GDM1 (cell line): ENCODE data around the gene UNC79.

Source experiments
- DNase-seq: peaks from one replicate; lab custom pipeline; 2025; lab: John Stamatoyannopoulos, UW

The UNC79 gene

DNA sequence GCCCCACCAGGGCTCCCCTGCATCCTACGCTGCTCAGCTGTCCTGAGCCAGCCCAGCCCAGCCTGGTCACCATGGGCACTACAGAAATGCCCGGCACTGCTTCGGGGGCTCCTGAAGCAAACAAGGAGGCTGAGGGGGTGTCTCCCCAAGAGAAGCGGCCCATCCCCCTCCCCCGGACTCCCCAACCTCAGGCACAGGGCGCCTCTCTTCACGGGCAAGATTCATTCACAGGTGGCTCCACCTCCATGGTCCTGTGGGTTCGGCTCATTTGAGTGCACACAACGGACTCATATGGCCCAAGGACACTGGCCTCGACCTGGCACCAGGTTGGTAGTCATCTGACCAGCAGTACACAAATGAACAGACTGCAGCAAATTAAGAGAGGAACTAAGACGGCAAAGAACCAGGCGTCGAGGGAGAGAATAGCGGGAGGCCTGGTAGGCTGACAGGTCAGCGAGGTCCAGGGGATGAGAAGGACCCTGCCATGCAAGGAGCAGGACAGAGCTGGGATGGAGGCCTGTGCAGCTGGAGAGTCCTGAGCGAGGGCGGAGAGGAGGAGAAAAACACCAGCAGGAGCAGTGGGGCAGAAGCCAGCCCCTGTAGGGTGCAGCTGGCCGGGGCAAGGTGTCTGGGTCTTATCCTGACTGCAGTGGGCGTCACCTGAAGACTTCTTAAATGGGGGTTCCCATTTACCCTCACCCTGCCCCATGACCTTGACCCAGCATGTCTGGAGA lies 297.3 kb downstream of the UNC79 start:
- no peak for DNase-seq

DNA sequence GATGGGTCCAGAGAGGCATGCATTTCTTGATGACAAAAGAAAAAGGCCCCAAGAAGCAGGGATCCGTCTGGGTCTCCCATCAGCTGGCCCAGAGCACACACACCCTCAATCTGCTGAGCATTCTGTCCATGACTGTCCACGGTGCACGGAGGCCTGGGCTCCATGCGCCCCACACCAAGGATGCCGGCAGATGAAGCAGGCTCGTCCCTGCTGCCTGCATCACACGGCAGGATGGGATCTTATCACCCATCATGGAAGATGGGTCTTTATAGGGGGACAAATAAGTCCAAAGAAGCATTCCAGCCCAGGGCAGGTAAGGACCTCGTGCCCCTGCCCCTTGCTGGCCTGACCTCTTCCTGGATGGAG lies 297.9 kb downstream of the UNC79 start:
- no peak for DNase-seq

DNA sequence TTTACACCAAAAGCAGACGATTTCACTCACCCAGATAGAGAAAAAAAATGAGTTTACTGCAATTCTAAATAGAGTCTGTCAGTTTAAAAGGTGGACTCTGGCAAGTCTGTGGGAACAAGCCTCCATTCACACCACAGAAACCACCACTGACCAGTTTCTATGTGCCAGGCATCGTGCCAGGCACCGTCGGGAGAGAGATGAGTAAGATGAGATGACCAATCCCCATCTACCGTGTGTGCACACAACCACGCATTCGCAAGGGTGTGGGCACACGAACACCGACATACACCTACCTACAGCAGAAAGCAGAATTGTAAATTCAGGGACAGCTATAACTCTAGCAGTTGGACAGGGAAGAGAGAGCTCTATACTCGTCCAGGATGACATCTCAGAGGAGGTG lies 299.3 kb downstream of the UNC79 start:
- no peak for DNase-seq

DNA sequence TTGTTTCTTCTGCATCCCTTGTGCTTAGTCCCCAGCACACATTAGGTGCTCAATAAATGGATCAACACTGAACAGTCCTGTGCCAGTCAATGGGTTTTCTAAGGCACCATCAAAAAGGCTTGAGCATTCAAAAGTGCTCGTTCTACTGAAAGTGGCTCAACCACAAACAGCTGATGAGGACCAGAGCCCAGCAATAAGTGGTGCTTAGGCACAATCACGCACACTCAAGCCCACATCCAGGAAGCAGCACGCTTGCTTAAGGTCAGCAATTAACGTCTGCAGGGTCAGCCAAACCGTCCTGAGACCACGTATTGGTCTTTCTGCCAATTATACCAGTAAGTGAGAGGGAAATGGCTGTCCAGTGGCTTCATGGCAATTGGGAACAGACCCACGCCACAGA lies 301.0 kb downstream of the UNC79 start:
- no peak for DNase-seq

DNA sequence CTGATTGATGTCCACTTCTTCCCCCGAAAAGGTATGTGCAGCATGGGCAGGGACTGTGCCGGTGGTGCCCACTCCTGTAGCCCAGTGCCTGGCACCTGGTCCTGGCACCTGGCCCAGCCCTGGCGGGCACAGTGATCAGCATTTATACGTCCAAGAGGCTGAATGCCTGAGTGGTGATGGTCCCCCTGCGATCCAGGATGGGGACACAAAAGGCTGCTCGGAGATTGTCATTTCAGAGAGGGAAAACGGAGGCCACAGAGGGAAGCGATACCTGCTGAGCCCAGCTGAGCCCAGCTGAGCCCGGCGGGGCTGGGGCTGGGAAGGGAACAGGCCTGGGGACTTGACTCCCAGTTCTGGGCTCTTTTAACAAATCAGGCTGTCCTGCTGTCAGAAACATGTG lies 301.8 kb downstream of the UNC79 start:
- no peak for DNase-seq

DNA sequence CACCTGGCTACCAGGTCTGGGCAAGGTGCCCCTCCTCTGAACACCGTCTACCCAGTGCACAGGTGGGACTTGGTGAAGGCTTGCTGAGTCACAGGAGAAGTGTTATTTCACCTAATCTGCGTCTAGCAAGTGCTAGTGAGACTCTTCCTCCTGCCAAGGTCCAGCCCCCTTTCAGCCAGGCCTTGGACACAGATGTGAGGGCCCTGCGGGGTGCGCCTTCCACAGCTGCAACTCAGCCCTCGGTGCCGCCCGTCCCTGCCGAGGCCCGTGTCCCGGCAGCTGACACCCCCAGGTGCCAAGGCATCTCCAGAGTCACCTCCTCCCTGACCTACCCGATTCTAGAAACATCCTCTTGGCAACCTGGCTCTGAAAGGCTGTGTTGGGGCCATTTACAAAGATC lies 302.5 kb downstream of the UNC79 start:
- no peak for DNase-seq

DNA sequence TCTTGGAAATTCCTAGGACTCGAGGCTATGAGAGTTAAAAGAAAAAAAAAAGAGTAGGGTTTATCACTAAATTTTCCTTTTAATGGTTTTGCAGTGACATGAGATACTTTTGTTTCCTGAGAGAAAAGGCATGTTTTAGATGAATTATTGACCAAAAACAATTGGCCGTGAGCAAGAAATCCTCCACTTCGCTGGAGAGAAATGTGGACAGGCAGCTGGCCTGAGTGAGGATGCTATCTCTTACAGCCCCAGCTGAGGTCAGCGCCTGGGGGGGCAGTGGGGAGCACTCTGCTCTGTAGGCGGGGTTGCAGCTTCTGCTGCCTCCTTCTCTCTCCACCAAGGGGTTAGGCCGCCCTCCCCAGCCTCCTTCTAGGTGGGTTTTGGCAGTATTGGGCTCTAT lies 302.9 kb downstream of the UNC79 start:
- no peak for DNase-seq

DNA sequence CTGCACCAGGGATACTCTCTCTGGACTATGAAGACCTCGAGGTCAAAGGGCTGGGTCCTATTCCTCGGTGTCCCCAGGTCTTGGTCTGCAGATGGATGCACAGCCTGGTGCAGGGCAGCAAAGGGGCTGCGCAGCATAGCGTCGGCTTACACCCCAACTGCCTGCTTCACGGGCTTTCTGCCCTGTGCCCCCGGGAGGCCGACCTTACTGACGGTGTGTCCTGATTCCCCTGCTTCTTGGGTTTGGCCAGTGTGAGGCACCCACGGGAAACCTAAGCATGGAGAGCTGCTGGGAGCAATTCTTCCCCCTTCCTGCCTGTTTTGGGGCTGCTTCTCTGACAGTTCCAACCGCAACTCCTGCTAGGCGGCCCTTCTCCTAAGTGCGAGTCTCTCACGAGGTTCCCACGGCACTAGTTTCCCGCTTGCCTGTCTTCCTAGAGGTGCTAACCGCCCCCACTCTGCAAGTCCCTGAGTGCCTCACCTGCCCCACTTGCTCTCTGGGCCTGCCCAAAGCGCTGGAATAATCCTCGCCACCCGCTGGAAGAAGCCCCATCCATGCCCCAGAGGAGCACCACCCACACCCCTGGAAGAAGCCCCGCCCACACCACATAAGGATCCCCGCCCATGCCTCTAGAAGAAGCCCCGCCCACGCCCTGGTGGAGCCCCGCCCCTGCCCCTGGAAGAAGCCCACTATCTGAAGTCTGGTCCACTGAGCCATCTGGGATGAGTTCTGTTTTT lies 303.5 kb downstream of the UNC79 start:
- no peak for DNase-seq

DNA sequence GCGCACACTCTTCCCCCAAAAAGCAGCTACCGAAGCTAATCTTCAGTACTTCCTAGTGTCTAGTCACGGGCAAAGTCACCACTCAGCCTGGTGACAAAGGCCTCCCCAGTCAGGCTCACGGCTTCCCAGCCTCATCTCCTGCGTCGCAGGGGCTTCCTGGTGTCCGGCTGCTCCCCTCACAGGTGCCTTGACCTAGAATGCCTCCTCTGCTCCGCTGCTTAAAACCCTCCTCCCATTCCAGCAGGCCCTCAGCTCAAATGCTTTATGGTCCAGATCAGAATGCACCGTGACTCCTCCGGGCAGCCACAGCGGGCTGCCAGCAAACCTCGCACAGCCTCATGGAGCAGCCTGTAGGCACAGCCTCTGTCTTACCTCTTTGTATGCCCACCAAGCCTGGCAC lies 304.5 kb downstream of the UNC79 start:
- no peak for DNase-seq

DNA sequence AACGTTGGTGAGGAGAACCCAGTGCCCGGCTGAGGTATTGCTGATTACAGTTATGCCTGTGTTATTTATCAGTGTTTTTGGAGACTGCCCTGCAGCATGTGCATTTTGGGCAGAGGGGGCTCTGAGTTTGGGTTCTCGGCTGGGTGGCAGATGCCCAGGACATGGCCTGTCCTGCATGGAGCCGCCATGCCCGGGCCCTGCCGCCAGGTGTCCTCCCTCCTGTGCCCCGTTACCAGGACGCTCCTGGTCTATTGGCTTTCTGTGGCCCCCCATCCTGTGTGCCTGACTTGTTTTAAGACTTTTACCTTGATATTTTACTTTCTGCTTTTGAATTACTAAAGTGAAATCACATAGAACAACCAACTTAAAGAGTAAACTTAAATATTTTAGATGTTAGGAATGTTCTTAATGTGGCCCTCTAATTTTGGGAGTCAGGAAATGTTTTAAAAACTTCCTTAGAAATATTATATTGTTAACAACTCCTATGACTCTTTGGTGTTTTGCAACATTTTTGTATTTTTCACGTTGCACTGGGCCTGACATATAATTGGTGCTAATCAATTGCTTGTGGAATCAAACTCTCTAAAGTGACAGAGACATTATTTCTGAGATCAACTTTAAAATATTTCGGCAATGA lies 305.8 kb downstream of the UNC79 start:
- DNase-seq = no peak

DNA sequence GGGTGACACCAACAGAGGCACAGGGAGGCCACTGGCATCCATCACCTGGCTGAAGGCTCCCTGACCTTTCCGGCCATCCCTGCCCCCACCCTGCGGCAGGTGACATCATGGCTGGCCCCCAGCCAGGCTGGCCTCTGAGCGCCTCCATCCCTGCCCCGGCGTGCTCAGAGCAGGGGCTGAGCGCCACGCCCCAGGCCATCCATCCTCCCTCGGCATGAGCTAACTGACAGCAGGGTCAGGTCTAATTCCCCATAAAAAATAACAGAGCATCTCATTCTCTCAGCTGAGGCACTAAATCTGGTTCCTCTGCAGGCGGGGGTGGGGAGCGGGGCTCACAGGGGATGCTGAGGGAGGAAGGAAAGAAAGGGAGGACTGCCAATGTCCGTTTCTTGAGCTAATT lies 306.9 kb downstream of the UNC79 start:
- DNase-seq = no peak

DNA sequence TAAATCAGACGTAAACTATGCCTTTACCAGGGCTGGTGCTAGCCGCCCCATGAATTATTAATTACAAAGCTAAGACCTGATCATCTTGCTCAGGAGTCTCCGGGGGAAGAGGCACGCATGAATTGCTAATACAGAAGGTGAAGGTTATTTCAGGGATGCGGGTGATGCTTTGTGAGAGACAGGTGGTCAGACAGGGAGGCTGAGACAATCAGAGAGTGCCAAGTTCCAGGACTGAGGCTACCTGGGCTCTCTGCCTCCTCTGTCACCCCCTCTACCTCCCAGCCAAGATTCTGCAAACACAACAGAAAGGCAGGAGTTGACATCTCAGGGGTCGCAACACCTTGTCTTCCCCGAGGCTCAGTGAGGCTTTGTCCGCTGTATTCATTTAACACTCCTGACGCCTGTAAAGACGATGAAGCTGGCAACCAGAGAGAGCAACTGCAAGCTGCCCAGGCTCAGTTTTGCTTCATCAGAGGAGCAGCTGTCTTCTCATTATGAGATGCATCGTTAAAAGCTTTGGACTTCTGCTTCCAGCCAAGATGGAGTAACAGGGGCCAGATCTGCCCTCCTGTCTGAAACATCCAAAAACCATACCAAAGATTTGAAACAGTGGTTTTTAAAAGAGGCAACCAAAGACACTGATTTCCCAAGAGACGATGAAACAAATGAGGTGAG lies 311.0 kb downstream of the UNC79 start:
- no peak for DNase-seq

DNA sequence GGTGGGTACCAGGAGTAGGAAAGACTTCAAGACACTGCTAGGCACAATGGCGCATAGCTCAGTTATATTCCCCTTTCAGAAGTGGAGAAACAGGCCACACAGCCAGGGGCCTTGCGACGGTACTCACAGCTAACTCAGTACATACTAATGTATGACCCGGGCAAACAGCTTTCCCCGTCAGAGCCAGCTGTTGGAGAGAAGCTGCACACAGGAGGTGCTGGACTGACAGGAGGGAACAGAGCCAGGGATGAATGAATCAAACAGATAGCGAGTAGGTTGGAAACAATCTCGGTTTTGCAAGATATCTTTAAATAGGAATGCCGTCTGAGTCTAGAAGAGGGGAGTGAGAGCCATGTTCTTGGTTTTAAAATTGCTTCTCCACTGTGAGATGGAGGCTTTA lies 312.0 kb downstream of the UNC79 start:
- no peak for DNase-seq

DNA sequence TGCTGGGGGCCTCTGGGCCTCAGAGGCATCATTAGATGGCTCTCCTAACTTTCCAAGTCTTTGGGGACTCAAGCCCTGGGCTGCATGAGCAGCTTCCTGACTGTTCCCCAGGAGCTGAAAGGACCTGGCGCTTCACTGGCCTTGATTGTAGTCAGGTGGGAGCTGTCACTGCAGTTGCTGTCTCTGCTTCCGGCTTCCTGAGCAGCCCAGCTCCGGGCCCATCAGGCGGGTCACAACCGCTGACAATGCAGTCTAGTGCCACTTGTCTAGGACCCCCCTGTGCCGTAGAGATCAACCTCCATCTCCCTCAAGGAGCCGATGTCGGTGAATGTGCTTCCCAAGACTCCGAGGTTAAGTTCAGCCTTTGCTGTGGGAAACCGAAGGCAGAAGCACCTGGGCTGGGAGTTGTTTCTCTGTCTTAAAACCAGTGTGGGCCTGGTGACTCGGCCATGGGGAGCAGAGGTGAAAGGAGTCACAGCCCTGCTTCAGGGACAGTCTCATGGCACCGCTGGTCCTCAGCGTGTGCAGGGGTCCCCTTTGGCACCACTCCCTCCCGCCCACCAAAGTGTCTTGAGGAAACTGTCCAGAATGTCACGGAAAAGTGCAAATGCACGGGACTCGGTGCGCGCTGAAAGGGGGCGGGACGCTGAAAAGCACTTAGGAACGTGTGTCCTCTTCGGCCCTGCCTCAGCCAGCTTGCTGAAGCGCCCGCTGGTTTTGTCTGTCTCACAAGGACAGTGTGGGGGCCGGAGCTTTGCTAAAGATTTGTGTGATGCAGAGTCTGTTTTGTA lies 312.7 kb downstream of the UNC79 start:
- no peak for DNase-seq

DNA sequence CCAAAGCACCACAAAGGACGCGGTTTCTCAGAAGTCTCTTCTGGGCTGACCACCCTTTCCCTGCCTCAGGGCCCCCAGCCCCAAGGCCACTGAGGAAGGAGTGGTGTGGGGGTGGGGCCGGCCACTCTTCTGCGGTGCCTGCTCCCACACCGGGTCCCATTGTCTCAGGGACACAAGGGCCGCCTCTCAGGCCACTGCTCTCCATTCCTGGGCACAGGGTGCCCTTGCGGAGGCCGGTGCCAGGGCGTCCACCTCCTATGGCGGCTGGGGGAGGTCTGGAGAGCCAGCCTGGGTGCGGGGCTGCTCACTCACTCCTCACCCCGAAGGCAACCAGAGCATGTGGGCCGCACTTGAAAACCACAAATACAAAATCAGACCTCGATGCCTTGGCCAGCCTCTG lies 313.4 kb downstream of the UNC79 start:
- DNase-seq = no peak

DNA sequence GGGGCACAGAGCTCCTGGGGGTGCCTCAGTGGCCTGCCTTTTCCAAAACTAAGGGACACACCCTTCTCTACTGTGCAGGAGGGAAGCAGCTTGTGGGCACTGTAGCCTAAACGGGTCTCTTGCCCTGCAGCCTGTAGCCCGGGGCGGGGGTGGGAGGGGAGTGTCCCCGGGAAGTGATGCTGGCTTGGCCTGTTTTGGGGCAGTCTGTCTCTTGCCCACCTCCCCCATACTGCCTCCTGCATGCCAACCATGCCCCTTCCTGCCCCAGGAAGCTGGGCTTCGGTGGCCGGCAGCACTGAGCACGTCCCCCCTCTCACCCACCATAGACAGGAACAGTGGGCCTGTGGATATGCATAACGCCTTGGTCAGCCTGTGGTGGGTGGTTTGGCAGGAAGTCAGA lies 314.1 kb downstream of the UNC79 start:
- no peak for DNase-seq

DNA sequence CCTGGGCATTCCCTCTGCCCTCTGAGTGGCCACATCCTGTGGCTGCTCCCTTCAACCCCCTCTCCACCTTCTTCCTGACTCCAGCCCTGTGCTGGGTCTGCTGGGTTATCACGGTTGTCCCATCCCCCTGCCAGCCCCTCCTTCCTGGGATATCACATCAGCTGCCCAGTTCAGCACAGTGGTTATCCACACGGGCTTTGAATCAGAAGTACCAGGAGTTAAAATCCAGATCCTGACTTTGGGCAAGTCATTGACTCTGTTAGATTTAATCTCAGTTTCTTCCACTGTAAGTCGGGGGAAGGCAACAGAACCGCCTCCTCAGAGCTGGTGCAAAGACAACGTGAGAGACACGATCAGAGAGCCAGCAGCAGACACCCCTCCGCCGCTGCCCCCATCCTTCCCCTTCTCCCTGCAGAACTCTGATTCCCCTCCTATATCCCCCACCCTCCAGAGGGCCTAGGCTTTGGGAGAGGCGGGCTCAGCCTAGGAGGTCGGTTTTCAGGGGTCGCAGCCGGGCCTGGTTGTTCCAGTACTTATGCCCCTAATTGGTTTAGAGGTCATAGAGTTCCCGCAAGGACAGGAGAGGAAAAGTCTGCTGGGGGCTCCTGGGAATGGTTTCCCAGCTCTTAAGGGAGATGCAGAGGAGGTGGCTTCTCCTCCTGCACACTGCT lies 315.0 kb downstream of the UNC79 start:
- DNase-seq = no peak

DNA sequence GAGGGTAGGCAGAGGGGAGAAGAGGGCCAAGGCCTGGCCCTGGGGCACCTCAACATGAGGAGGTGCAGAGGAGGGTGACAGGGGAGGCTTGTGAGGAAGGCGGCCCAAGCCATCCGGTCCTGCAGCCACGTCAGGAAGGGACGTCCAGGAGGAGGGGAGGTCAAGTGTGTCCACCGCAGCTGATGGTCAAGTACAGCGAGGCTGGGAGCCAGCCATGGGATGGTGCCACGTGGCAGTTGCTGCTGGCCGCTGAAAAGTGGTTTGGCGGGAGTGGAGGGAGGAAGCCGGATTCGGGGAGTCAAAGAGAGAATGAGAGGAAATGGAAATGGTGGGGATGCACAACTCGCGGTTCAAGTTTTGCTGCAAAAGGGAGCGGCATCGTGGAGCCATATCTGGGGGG lies 316.4 kb downstream of the UNC79 start:
- no peak for DNase-seq

DNA sequence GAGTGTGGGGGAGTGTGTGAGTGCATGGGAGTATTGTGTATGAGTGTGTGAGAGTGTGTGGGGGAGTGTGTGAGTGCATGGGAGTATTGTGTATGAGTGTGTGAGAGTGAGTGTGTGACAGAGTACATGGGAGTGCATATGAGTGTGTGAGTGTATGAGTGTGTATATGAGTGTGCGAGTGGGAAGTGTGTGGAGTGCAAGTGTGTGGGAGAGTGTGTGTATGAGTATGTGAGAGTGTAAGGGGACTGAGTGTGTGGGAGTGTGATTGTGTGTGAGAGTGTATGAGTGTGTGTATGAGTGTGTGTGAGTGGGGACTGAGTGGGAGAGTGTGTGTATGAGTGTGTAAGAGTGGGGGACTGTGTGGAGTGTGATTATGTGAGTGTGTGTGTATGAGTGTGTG lies 316.8 kb downstream of the UNC79 start:
- DNase-seq = no peak

DNA sequence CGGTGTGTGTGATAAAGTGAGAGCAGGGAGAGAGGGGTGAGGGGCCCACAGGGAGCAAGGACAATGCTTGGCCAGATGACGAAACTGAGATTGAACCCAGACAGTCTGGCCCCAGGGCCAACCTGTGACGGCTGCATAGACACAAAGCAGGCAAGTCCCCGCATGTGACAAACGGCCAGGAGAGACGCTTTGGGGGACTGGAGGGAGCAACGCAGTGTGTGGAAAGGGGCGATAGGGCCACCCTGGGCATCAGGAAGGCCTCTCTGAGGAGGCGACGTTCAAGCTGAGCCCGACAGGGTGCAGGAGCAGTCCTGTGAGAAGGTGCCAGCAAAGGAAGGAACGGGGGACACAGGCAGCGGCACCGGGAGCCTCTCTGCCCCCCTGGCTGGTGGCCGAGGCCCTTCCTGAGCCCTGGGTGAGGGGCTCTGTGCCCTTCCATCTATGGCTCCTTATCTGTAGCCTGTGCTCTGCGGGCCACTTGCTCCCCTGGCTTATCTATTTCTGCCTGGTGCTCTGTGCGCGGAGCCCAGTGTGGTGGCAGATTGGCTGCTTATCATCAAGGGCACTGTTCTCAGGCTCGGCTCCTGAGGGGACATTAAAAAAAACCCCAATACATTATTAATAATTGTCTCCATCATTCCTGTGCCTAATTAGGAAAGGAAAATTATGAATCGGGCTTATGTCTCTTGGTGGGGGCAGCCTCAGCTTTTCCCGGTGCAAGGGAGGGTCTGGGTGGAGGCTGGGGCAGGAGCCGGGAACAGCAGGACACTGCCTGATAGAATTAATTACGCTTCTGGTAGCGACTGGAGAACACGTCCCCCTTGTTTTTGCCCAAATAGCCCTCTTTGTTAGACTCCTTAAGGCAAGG lies 317.7 kb downstream of the UNC79 start:
- DNase-seq = no peak

DNA sequence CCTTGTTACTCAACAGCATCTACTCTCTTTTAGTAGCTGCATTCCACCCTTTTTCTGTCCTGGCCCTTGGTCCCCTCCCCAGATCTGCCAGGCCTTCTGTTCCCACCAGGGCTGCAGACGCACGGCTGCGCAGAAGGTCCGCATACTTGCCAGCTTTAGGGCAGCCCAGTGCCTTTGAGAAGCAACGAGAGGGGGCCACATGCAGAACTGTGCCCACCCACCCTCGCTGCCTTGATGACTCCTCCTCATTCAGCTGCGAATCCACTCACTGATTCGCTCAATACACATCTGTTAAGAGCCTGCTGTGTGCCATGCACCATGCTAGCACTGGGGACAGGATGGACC lies 318.3 kb downstream of the UNC79 start:
- no peak for DNase-seq
